Skin epidermis (tissue), 12 donors: ENCODE data around the gene FOXF1.

Experiments used
- H3K27ac ChIP-seq, 21 experiments: fragments of 200-600 bp; sonication (generic) in 11 of 21; one replicate each; pipeline ENCODE4 v1.5.0; 2020; ENCODE audit warnings: mild to moderate bottlenecking in 3 of 21, inconsistent platforms in 2 of 21, moderate library complexity in 2 of 21
- H3K4me3 ChIP-seq, 7 experiments: fragments of 200-600 bp; sonication (generic) in 2 of 7; one replicate each; pipeline ENCODE4 v1.5.0; 2020; ENCODE audit warnings: inconsistent platforms in 2 of 7, mild to moderate bottlenecking in 2 of 7, moderate library complexity in 1 of 7

The FOXF1 gene

GRCh38 chr16:86510465-86511261 is at the start of gene FOXF1:
TSS of gene FOXF1 (plus strand) at chr16:86510527. CDS start at chr16:86510570, 43 bp downstream.
- Histone ChIP-seq H3K4me3 (peak within 1 kb of the TSS; percentile 30 to 56 (median 37)), H3K27ac (peak within 1 kb of the TSS in 13 of 21 experiments; percentile 15 to 64 (median 39))

DNA sequence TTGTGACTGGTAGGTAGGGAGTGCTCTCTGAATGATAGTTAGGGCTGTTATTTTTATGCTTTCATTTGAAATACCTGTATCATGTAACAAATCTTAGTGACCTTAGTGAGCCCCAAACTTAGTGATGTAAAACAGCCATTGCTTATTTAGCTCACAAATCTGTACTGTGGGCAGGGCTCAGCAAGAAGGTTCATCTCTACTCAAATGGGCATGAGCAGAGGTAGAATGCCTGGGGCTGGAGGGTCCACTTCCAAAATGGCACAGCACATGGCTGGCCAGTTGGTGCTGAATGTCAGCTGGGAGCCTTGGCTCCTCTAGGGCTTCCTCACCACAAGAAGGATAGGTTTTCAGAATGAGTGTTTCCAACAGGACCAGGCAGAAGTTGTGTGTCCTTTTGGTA is 49.3 kb upstream of the FOXF1 start:
- H3K27ac ChIP-seq: no peak overlapping the region
- H3K4me3 ChIP-seq: no peak overlapping the region

DNA sequence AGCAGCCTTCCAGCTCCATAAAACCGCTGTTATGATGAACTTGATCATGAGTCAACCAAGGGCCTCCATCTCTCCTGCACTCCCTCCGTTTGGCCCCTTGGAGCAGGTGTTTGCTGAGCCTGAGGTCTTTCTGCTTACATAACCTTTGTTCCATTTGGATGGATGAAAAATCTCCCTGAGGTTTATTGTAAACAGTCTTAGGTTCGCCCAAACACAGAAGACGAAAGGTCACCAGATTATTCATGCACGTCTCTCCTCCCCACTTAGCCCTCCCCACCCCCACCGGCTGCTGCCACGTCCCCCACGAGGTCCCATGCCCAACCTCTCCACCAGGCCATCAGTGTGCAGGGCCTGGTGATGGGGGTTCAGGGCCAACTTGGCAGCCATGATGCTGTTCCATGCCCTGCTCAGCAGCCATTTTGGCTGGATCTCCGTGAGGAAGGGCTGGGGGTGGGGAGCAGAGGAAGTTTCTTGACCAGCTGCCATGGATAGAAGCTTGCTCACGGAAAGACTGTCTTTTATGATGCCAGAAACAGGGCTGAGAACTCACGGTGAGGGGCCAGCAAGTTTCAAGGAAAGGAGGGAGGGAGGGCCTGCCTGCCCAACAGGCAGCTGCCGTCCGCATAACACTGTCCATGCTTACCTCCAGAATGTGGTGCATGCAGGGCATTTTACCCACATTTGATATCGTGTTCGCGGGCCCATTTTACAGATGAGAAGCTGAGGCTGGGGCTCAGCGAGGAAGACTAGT is 47.8 kb upstream of the FOXF1 start:
- Histone ChIP-seq H3K4me3 (no peak overlapping the region), H3K27ac (no peak overlapping the region)

DNA sequence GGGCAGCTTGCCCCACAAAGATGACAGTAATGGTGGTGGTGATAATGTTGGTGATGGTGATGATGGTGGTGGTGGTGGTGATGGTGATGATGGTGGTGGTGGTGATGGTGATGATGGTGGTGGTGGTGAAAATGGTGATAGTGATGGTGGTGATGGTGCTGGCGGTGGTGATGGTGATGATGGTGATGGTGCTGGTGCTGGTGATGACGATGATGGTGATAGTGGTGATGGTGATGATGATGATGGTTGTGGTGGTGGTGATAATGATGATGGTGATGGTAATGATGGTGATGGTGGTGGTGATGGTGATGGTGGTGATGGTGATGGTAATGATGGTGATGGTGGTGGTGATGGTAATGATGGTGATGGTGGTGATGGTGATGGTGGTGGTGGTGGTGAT is 46.3 kb upstream of the FOXF1 start:
- Histone ChIP-seq H3K27ac (no peak overlapping the region), H3K4me3 (no peak overlapping the region)

DNA sequence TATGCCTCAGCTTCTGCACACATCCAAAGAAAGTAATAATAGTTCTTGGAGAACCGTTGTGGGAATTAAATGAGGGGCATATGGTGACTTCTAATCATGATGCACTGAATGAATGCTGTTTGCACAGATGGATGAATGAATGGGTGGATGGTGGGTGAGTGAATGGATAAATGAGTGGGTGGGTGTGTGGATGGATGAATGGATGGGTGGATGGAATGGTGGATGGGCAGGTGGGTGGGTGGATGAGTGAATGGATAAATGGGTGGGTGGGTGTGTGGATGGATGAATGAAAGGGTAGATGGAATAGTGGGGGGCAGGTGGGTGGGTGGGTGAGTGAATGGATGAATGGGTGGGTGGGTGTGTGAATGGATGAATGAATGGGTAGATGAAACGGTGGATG is 44.9 kb upstream of the FOXF1 start:
- H3K27ac ChIP-seq: no peak overlapping the region
- no peak overlapping the region for H3K4me3 ChIP-seq

- no peak overlapping the region for H3K27ac ChIP-seq
- H3K4me3 ChIP-seq: no peak overlapping the region
Measured at GRCh38 chr16:86466696-86467406, 43.5 kb upstream of the FOXF1 start.

DNA sequence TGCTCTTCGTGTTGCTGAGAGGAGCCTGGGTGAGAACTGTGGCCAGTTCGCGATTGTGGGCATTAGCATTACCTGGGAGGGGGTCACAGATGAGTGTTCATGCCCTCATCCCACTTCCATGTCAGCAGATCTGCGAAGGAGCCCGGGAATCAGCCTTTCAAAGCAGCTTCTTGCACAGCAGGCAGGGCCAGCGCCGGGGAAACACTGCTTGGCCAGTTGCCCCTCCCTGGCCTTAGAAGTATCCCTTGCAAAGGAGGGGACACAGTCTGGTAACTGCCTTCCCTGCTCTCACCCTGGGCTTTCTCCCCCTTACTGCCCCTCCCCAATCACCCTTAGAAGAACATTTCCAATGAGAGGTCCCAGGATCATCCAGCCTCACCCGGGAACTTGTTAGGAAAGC is 42.8 kb upstream of the FOXF1 start:
- no peak overlapping the region for H3K27ac ChIP-seq
- H3K4me3 ChIP-seq: no peak overlapping the region

GRCh38 chr16:86470964-86471363 is 39.4 kb upstream of the FOXF1 start:
- H3K4me3 ChIP-seq: no peak overlapping the region

DNA sequence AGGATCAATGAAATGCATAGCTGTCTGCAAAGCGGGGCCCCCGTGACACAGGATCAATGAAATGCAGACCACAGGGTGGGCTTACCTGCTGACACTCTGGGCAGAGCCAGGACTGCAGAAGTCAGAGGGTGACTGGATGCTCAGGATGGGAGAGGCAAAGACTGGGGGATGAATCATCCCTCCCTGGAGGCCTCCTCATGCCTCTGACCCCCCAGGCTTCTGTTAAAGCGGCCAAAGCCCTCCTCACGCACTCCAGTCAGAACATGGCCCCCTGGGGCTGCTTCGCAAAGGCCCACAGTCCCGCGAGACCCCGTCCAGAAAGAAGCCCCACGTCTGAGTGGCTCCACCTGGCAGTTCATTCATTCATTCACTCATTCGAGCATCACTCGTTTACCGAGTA is 38.4 kb upstream of the FOXF1 start:
- Histone ChIP-seq H3K27ac (no peak overlapping the region), H3K4me3 (no peak overlapping the region)

More at GRCh38 chr16:86470964-86471363, 39.4 kb upstream of the FOXF1 start:
- H3K27ac ChIP-seq: no peak overlapping the region

DNA sequence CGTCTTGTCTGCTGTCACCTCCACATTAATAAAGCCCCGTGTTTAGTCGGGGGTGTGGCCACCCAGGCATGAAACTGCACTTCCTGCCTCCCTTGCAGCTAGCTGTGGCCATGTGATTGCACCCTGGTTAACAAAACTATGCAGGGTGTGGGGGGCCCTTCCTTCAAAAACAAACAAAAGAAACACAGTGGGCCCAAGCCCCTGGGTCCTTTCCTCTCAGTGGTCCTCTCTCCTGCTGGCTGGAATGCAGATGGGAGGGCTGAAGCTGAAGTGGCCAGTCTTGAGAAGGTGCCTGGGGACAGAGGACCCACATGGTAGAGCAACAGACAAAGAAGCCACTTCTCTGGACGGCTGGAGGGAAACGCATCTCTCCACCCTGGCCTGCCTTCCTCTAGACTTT is 38.0 kb upstream of the FOXF1 start:
- H3K27ac ChIP-seq: no peak overlapping the region
- no peak overlapping the region for H3K4me3 ChIP-seq

DNA sequence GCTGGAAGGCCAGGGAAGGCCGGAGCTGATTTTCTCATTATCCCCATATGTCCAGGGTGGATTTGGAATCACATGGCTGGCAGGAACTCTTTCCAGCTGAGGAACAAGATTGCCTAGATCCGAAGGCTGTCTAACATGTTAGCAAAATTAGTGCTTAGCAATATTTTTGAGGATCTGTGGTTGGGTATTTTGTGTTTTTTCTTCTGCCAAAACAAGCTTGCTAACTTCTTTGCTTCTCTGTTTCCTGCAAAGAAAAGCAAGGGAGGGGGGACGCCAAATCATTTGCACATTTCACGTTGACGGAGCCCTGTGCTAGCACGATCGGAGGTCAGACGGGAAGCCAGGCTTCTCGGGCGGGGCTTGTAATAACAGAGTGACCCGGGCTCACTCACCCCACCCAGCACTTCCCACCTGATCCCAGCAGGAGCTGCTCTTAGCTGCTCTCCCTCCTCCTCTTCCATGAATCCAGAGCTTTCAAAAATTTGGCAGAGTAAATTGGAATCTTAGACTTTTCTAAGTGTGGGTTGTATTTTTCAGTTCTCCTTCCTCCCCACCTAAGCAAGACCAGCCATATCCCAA is 33.3 kb upstream of the FOXF1 start:
- no peak overlapping the region for H3K4me3 ChIP-seq
- no peak overlapping the region for H3K27ac ChIP-seq

GRCh38 chr16:86477642-86478041 is 32.7 kb upstream of the FOXF1 start:
- no peak overlapping the region for H3K27ac ChIP-seq

DNA sequence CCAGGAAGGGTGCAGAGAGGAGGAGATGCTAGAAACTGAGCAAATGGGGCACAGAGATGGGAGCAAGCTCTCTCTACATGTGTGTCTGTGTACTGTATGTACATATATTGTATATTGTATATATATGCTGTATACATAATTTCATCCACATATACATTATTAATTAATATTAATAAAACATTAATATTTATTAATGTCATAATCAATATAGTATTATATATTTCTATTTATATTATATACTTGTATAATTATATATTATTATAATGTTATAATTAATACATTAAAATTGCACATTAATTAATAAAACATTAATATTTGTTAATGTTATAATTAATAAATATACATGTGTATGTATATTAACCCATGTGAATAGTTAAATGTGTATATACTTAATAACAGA is 31.5 kb upstream of the FOXF1 start:
- Histone ChIP-seq H3K4me3 (no peak overlapping the region), H3K27ac (no peak overlapping the region)

More at GRCh38 chr16:86477642-86478041, 32.7 kb upstream of the FOXF1 start:
- no peak overlapping the region for H3K4me3 ChIP-seq

- Histone ChIP-seq H3K27ac (no peak overlapping the region), H3K4me3 (no peak overlapping the region)
Measured at GRCh38 chr16:86479419-86479818, 30.9 kb upstream of the FOXF1 start.

DNA sequence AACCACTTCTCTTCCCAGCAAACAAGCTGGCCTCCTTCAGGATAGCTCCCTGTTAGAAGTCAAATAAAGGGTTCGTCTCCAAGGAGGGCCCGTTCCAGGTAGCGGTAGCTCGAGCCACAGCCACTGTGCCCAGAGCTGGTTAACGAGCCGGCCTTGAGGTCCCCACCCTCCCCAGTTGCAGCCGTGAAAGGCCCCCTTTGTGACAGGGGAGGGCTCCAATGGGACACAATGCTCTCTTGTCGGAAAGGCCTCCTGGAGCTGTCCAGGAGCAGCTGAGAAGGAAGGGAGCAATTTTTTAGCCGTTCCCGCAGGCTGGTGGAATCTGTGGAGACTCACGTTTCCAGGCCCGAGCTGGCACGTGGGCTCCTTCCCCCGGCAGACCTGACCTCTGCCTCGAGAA is 29.9 kb upstream of the FOXF1 start:
- H3K27ac ChIP-seq: no peak overlapping the region
- H3K4me3 ChIP-seq: no peak overlapping the region

DNA sequence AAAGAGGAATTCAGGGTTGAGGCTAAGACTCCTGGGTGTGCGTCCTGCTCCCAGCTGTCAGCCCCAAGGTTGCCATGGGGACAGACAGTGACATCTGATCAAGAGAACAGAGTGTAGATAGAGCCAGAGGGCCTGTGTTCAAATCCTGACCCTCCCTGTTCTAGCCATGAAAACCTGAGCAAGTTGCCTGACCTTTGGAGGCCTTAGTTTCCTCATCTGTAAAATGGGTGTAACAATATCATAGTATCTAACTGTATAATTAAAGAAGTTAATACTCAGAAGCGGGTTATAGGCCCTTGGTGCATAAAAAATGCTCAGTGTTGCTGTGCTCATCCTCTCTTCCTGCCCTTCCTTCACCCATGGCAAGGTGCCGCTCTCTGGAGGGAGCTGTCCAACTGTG is 28.7 kb upstream of the FOXF1 start:
- H3K4me3 ChIP-seq: no peak overlapping the region
- no peak overlapping the region for H3K27ac ChIP-seq

DNA sequence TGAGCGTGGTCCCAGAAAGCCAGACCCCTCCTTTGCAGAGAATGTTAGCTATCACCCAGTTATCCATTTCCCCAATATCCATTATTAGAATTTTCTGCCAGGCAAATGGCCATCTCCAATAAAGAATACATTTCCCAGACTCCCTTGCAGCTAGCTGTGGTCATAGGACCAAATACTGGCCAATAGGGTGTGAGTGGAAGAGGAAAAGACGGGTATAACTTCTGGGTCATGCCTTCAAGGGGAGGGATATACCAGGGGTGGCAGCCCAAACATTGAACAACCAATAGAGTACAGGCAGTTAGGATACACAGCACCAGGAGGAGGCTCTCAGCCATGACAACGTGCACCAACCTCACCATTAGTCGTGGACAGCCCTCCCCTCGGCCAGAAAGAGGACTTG is 26.1 kb upstream of the FOXF1 start:
- H3K4me3 ChIP-seq: no peak overlapping the region
- no peak overlapping the region for H3K27ac ChIP-seq

- H3K27ac ChIP-seq: no peak overlapping the region
- H3K4me3 ChIP-seq: no peak overlapping the region
Measured at GRCh38 chr16:86485746-86486145, 24.6 kb upstream of the FOXF1 start.

DNA sequence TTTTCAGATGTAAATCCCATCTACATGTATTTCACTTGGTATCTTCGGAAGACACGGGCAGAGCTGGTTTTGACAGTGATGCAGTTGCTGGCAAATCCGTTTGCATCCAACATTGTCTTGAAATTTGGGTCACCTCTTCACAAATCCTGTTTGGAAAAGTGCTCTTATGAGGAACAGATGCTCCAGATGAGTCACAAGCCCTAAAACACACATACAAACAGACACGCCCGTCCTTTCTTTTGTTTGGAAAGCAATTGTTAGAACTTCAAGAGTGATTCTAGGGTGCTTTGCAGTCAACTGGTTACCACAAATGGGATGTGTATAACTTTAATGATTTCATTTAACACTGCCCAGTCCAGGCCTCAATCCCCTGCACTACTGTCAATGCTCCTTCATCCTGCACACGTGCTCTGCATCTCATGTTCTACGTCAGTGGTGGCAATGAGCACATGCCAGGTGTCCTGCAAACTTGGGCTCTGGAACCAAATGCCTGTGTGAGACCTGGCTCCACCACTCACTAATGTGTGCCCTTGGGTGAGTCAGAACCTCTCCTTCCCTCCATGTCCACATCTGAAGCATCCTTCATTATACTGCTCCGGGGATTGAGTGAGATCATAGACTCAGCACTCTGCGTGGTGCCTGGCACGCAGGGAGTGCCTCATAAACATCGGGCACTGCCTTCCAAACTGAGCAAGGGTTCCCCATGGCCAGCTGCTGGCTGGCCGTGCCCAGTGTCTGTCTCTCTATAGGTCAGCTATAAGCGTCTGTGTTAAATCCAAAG is 19.3 kb upstream of the FOXF1 start:
- Histone ChIP-seq H3K27ac (no peak overlapping the region), H3K4me3 (no peak overlapping the region)

GRCh38 chr16:86491640-86492023 is 18.7 kb upstream of the FOXF1 start:
- Histone ChIP-seq H3K4me3 (no peak overlapping the region), H3K27ac (no peak overlapping the region)
